ENCODE measurements around the gene SFMBT1.

Gene SFMBT1

DNA sequence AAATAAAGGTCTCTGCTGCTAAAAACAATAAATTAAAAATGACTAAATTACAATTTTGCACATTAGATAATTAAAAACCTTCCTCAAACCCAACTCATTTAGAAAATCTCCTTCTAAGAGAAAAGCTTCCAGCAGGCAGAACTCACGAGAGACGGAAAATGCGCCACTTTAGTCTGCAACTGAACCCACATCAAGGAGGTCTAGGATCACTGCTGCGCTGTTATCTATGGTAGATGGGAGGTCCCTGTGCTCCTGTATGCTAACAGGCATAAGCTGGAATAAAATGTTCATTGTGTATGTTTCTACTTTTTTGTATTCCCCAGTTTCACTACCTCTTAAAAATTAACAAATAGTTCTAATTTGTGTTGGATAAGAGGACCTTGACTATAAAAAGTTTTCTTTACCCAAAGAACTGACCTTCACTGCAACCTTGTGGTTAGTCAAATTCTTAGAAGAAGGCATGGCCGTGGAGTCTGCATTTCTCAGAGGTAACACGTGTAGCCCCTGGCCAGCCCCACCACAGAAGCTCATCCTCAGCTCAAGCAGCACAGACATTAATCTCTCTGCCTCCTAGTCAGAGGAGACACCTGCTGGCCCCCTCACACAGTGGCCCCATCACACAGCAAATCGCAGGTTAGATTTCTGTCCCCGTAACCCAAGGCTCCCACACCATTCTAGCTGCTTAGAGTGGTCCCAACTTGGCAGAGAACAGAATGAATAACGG lies 170.8 kb downstream of the SFMBT1 start:
- Histone ChIP-seq H3K36me3 (replicated peaks) (no peaks in the 10 kb centered on the region), H3K4me3 (ENCODE audit: low read depth, low read length) (no peak overlapping the region), H3K27ac (no peak overlapping the region), H3K27me3 (replicated peaks) (no peaks in the 10 kb centered on the region)
- TF ChIP-seq, protein P1, sequence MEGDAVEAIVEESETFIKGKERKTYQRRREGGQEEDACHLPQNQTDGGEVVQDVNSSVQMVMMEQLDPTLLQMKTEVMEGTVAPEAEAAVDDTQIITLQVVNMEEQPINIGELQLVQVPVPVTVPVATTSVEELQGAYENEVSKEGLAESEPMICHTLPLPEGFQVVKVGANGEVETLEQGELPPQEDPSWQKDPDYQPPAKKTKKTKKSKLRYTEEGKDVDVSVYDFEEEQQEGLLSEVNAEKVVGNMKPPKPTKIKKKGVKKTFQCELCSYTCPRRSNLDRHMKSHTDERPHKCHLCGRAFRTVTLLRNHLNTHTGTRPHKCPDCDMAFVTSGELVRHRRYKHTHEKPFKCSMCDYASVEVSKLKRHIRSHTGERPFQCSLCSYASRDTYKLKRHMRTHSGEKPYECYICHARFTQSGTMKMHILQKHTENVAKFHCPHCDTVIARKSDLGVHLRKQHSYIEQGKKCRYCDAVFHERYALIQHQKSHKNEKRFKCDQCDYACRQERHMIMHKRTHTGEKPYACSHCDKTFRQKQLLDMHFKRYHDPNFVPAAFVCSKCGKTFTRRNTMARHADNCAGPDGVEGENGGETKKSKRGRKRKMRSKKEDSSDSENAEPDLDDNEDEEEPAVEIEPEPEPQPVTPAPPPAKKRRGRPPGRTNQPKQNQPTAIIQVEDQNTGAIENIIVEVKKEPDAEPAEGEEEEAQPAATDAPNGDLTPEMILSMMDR (IDR thresholded peaks at IDR 0.05; ENCODE audit: low read depth, low read length, missing control alignments), result no peak
- in situ Hi-C loops (cut with HindIII; ENCODE audit: low pct_ligation_motif_present, low sequenced_read_pairs), result no loop called here
- no peak for DNase-seq

DNA sequence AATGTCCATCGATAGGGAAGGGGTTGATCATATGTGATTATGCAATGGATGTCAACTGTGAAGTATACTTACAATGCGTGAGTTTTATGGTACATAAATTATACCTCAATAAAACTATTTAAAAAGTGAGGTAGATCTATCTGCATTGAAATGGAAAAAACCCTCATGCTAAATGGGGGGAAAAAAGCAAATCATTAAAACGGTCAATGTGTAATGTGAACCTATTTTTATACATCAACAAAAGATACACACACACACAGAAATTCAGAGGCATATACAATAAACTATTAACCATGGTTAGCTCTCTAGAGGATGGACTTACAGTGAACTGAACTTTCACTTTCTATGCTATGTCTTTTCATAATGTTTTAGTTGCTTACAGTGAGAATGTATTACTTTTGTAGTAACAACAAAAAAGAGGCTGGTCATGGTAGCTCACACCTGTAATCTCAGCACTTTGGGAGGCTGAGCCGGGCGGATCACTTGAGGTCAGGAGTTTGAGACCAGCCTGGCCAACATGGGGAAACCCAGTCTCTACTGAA lies 171.6 kb downstream of the SFMBT1 start:
- H3K27ac ChIP-seq, result no peak overlapping the region

DNA sequence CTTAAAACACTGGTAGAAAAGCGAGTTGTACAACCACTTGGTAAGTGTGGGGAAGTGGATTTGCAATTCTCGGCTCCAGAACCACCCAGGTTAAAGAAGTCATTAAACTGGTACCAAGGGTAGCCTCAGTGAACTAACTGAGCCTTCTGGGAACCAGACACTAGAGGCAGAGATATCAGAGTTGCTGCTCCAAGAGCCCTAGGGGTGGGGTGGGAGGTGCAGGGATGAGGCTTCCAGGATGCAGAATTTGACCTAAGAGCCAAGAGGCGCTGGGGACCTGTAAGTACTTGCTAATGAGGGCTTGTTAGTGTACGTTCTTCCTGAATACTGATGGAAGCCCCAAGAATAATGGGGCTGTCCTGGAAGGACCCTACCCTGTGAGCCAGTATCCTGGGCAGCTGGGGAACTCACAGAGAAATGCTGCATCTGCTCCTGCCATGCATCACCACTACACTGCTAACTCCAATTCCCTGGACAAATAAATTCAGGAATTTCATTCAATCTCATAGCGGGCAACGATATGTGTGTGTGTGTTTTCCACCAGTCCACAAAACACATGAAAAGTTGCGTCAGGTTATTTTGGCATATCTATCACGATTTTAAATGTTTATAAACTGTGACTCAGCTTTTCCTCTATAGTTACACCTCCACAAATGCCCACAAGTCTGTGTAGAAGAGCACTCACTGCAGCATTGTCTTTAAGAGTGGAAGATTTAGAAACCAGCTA lies 172.3 kb downstream of the SFMBT1 start:
- H3K27me3 ChIP-seq (replicated peaks), result no peaks in the 10 kb centered on the region
- H3K27ac ChIP-seq, result no peak overlapping the region
- no peaks in the 10 kb centered on the region for H3K36me3 ChIP-seq (replicated peaks)
- in situ Hi-C loops (cut with HindIII; ENCODE audit: low pct_ligation_motif_present, low sequenced_read_pairs), result no loop called here
- TF ChIP-seq, protein P1 (IDR thresholded peaks at IDR 0.05; ENCODE audit: low read depth, low read length, missing control alignments), result no peak
- no peak overlapping the region for H3K4me3 ChIP-seq (ENCODE audit: low read depth, low read length)
- DNase-seq, result peak; percentile 5

More for the DNA sequence above, 171.6 kb downstream of the SFMBT1 start:
- no peak for DNase-seq
- Histone ChIP-seq H3K27me3 (replicated peaks) (no peaks in the 10 kb centered on the region), H3K4me3 (ENCODE audit: low read depth, low read length) (no peak overlapping the region), H3K36me3 (replicated peaks) (no peaks in the 10 kb centered on the region)
- in situ Hi-C loops (cut with HindIII; ENCODE audit: low pct_ligation_motif_present, low sequenced_read_pairs), result no loop called here
- TF ChIP-seq, protein P1 (IDR thresholded peaks at IDR 0.05; ENCODE audit: low read depth, low read length, missing control alignments), result no peak

DNA sequence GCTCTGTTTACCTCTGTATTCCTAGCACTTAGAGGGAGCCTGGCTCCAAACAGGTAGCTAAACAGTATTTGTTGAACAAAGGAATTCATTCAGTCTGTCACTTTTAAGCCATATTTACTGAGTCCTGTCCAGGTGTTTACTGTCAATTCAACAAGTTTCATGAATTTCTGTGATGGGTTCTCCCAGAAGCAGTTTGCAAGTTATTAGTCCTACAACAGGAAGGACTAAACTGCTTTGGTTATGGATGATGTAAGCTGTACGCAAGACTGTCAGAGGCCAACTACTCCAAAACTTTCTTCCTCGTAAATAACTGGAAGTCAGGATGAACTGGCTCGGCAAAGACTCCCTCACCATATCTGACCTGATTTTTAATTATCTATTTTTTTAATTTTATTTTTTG lies 173.6 kb downstream of the SFMBT1 start:
- Histone ChIP-seq H3K27me3 (replicated peaks) (no peaks in the 10 kb centered on the region), H3K36me3 (replicated peaks) (no peaks in the 10 kb centered on the region), H3K27ac (no peak overlapping the region), H3K4me3 (ENCODE audit: low read depth, low read length) (no peak overlapping the region)
- DNase-seq, result no peak
- TF ChIP-seq, protein P1 (IDR thresholded peaks at IDR 0.05; ENCODE audit: low read depth, low read length, missing control alignments), result no peak
- in situ Hi-C loops (cut with HindIII; ENCODE audit: low pct_ligation_motif_present, low sequenced_read_pairs), result no loop called here

DNA sequence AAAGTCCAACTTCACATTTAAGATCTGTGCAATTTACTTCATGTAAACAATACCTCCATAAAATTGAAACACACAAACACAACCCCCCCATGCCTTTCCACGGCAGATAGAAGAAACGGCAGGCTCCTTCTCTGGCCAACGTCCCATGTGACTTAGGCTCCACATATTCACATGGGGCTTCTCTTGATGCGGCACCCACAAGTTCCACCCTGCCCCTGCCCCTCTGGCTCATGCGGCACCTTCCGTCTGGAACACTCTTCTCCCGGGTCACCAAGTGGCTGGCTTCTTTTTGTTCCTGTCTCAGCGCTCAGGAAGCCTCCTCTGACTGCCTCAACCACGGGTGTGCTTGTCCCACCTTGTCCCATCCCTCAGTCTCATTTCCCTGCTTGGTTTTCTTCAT lies 174.1 kb downstream of the SFMBT1 start:
- in situ Hi-C loops (cut with HindIII; ENCODE audit: low pct_ligation_motif_present, low sequenced_read_pairs), result no loop called here
- TF ChIP-seq, protein P1 (IDR thresholded peaks at IDR 0.05; ENCODE audit: low read depth, low read length, missing control alignments), result no peak
- DNase-seq, result no peak
- Histone ChIP-seq H3K27ac (no peak overlapping the region), H3K27me3 (replicated peaks) (no peaks in the 10 kb centered on the region), H3K36me3 (replicated peaks) (no peaks in the 10 kb centered on the region), H3K4me3 (ENCODE audit: low read depth, low read length) (no peak overlapping the region)
